GM19351 (cell line): ENCODE data around the gene GAGE12E.
"Not testable (repeated sequence)": the region's sequence is repeated elsewhere in the genome, so short reads cannot be mapped to it uniquely, and the experiment has no call there.

Source experiments
- ATAC-seq: cut with Tn5 transposase; IDR thresholded peaks from one replicate; pipeline ENCODE4 v1.9.1; 2021; ENCODE audit warnings: mild to moderate bottlenecking, moderate library complexity; ENCODE audit not compliant: unreplicated experiment

The GAGE12E gene, protein sequence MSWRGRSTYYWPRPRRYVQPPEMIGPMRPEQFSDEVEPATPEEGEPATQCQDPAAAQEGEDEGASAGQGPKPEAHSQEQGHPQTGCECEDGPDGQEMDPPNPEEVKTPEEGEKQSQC

GRCh38 chrX:49550989-49551388 lies at the start of gene GAGE12E:
GAGE12E (plus strand) TSS chrX:49551289; CDS start chrX:49552444, 1,155 bp downstream.
- ATAC-seq: not testable (repeated sequence)

GRCh38 chrX:49531877-49532276 lies 19.2 kb upstream of the GAGE12E start, which contains the start of gene GAGE12C:
GAGE12C (plus strand) TSS chrX:49532177; CDS start chrX:49533332, 1,155 bp downstream.
- not testable (repeated sequence) for ATAC-seq

GRCh38 chrX:49541433-49541832 lies 9.7 kb upstream of the GAGE12E start, which contains the start of gene GAGE12D:
GAGE12D (plus strand) TSS chrX:49541733; CDS start chrX:49542888, 1,155 bp downstream.
- ATAC-seq: not testable (repeated sequence)

GRCh38 chrX:49560542-49560941 lies 9.5 kb downstream of the GAGE12E start, which contains the start of gene GAGE12F:
GAGE12F (plus strand) TSS chrX:49560842; CDS start chrX:49561997, 1,155 bp downstream.
- not testable (repeated sequence) for ATAC-seq

GRCh38 chrX:49568728-49569127 lies 17.6 kb downstream of the GAGE12E start:
- not testable (repeated sequence) for ATAC-seq

DNA sequence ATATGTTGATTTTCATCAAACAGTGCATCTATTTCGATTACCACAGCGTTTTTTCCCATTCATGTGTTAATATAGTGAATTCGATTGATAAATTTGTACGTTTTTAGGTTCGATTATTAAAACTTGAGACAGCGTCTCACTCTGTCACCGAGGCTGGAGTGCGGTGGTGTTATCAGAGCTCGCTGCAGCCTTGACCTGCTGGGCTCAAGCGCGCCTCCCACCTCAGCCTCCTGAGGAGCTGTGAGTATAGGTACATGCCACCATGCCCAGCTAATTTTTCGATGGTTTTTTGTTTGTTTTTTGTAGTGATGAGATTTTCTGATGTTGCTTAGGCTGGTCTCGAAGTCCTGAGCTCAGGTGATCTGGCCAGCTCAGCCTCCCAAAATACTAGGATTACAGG lies 18.1 kb downstream of the GAGE12E start:
- ATAC-seq: not testable (repeated sequence)

- ATAC-seq: not testable (repeated sequence)
These were observed 19.0 kb downstream of the GAGE12E start, which contains the start of gene GAGE12G for GRCh38 chrX:49570100-49570499. GAGE12G (plus strand) TSS chrX:49570400; CDS start chrX:49571555, 1,155 bp downstream.

- ATAC-seq: not testable (repeated sequence)
These were observed 28.6 kb downstream of the GAGE12E start, which contains the start of gene GAGE12H for GRCh38 chrX:49579649-49580048. GAGE12H (plus strand) TSS chrX:49579949; CDS start chrX:49581104, 1,155 bp downstream.

DNA sequence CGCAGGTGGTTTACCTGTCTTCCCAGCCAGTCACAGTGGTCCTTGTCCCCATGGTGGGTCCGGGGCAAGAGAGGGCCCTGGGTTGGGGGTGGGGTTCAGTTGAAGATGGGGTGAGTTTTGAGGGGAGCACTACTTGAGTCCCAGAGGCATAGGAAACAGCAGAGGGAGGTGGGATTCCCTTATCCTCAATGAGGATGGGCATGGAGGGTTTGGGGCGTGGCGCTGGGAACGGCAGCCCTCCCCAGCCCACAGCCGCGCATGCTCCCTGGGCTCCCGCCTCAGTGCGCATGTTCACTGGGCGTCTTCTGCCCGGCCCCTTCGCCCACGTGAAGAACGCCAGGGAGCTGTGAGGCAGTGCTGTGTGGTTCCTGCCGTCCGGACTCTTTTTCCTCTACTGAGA lies 38.1 kb downstream of the GAGE12E start, which contains the start of gene GAGE2A:
TSS of gene GAGE2A (plus strand) at position 301 of the 400 bp plus-strand sequence. CDS start 1,155 bp downstream, outside the sequence.
- ATAC-seq: not testable (repeated sequence)

DNA sequence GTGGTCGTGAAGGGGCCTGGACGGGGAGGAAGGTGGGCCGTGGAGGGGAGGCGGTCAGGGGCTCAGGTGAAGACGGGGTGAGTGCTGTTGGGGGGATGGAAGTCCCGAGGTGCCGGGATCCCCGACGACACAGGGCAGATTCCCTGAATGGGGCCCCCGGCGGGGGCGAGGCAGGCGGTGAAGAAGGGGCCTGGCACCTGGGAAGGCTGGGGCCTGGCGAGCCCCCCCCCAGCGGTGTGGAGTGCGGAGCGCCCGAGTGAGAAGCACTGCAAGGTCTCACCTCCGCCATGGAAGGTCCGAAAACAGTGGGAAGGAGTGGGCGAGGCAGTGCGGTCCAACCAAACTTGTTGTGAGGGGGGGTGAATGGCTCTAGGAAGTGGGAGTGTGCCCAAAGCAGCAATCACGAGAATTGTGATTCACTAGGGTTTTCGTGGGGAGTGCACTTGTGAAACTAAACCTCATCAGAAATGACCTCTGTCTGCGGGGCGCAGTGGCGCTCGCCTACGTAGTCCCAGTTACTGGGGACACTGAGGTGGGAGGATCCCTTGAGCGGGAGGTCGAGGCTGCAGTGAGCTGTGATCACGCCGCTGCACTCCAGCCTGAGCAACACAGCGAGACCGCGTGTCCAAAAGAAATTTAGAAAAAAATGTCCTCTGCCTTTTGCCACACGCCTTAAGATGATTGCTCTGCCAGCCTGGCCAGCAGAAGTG lies 38.8 kb downstream of the GAGE12E start:
- ATAC-seq: not testable (repeated sequence)

DNA sequence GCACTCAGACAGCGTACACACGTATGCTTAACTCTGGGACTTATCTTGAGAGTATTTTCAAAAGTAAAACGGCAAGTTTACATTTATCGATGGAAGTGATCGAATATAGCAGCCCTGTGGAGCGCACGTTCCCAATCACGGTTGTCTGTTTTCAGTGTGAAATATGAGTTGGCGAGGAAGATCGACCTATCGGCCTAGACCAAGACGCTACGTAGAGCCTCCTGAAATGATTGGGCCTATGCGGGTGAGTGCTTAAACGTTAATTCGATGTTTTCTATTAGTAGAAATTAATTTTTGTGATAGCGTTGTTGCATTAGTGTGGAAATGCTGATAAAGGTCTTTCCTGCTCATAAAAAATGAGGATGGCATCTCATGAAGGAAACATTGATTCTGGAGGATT lies 39.4 kb downstream of the GAGE12E start:
- not testable (repeated sequence) for ATAC-seq

- ATAC-seq: not testable (repeated sequence)
These were observed 47.6 kb downstream of the GAGE12E start, which contains the start of gene GAGE1 for GRCh38 chrX:49598720-49599119. GAGE1 (plus strand) TSS chrX:49599020; CDS start chrX:49600175, 1,155 bp downstream.
